GM18502 (cell line): ENCODE results near the gene LCNL1.

Experiments
- ATAC-seq: cut with Tn5 transposase; IDR thresholded peaks from one replicate; pipeline ENCODE4 v1.9.1; 2021; ENCODE audit warnings: mild to moderate bottlenecking; ENCODE audit not compliant: unreplicated experiment, poor library complexity

The LCNL1 gene

DNA sequence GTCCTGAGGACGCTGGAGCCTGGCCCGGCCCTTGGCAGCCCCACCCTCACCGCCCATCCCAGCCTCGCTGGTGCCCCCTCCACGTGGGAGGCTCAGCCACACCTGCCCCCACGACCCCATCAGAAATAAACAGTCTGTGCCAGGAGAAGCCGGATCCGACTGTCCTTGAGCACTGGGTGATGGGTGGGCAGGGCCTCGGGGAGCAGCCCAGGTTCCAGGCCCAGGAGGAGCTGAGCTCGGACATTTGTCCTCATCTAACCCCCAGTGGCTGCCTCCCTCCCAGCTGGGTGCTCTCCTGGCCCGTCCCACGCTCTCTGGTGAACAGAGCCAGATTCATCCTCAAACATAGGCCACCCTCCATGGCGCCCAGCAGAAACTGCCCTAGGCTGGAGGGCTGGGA lies 10.1 kb upstream of the LCNL1 start:
- ATAC-seq, result no peak

DNA sequence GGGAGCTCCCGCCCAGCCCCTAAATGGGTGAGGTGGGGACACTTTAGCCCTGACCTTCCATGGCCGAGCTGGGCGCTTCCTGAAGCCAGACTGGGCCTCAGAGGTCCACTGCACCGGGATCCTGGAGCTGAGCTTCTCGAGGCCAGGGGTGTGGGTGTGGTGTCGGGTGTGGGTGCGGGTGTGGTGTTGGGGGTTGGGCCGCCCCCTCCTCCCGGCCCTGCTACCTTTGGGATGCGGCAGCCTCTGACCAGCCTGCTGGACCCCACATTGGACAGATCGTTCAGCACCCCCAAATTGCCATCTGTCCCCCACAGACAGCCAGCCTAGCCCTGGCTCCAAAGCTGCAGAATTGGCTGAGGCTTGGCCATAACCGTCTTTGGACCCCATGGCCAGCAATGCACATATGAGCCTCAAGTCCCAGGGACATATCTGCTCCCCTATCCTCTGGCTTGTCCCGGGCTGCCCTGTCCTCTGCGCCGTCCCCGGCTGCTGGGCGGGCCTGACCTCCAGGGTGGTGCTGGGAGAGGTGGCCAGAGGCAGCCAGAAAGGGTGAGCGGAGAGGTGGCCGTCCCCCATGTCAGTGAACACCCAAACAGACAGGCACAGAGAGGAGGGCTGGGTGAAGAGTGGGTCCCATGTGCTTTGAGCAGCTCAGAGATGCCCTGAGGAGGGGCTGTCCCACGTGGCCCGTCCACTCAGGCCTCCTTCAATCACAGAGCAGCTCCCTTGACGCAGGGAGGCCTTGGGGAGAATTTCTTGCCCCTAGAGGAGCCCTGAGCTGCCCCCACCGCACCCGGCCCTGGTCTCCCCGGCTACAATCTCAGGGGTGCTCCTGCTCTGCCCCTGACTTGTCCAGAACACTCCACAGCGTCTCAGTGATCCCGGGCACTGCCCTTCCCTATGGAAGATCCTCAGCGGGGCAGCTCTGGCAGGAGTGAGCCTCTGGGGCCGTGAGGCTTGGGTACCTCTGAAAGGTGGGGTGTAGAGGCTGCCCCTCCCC lies 8.9 kb upstream of the LCNL1 start:
- ATAC-seq, result no peak

- ATAC-seq, result no peak
These were observed 7.8 kb upstream of the LCNL1 start for GRCh38 chr9:136974817-136975535.

- ATAC-seq, result no peak
These were observed 7.1 kb upstream of the LCNL1 start for GRCh38 chr9:136975644-136976043.

- no peak for ATAC-seq
These were observed 5.6 kb upstream of the LCNL1 start, which contains the start of gene PTGDS for GRCh38 chr9:136977223-136977622. Gene PTGDS, plus strand, starts transcription at chr9:136977504. Its CDS starts 75 bp downstream, at chr9:136977579.

- ATAC-seq, result no peak
These were observed 5.1 kb upstream of the LCNL1 start for GRCh38 chr9:136977649-136978072.

GRCh38 chr9:136978073-136978864 lies 4.5 kb upstream of the LCNL1 start:
- no peak for ATAC-seq

DNA sequence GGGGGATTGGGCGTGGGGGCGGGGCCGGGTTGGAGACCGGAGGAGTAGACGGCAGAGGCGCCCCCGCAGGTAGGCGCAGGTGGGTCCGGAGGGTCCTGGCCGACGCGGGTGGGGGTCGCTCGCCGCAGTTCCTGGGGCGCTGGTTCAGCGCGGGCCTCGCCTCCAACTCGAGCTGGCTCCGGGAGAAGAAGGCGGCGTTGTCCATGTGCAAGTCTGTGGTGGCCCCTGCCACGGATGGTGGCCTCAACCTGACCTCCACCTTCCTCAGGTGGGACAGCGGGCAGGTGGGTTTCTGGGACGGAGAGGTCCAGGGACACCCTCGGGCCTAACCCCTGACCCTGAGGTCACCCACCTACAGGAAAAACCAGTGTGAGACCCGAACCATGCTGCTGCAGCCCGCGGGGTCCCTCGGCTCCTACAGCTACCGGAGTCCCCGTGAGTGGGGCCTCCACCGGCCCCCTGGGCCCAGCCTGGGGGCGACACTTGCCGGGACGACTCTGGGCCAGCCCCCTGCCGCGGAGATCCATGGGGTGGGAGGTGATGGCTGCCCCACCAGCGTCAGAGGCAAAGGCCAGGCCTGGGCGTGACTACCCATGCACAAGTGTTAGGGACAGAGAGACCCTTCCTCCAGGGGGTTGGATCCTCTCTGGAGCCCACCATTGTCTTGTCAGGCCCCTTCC lies 3.8 kb upstream of the LCNL1 start:
- no peak for ATAC-seq

GRCh38 chr9:136979769-136980587 lies 2.8 kb upstream of the LCNL1 start:
- ATAC-seq, result no peak

DNA sequence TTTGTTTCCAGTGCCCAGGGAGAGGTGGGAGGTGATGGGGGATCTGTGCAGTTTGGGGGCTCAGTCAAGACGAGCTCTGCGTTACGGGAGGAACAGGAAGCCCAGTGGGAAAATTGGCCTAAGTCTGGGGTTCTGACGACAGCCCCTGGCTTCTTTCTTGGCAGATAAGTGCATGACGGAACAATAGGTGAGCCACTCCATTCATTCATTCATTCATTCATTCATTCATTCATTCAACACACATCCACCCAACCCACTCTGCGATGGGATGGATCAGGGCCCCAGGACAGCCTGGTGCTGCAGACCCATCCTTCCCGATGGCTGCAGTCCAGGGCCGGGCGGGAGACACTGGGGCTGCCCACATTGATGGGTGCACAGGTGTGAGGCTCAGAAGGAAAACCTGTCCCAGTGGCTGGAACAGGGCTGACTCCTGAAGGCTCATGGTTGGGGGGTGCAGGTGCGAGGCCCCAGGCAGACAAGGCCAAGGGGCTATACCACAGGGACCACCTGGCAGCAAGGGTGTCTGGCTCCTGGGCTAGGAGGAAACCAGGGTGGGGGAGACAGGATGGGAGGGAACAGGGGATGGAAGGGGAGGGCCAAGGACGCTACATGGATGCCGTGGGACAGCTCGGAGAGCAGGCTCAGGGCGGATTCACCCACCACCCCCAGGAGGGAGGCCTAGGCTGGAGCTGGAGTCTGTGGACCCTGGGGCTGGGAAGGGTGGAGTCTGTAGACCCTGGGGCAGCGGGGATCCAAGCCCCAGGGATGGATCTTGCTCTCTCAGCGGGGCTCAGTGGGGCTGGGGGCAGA lies 1.9 kb upstream of the LCNL1 start:
- no peak for ATAC-seq

GRCh38 chr9:136981588-136982231 lies 1.1 kb upstream of the LCNL1 start:
- no peak for ATAC-seq

GRCh38 chr9:136983167-136983566 lies 374 bp downstream of the LCNL1 start:
- ATAC-seq, result no peak

DNA sequence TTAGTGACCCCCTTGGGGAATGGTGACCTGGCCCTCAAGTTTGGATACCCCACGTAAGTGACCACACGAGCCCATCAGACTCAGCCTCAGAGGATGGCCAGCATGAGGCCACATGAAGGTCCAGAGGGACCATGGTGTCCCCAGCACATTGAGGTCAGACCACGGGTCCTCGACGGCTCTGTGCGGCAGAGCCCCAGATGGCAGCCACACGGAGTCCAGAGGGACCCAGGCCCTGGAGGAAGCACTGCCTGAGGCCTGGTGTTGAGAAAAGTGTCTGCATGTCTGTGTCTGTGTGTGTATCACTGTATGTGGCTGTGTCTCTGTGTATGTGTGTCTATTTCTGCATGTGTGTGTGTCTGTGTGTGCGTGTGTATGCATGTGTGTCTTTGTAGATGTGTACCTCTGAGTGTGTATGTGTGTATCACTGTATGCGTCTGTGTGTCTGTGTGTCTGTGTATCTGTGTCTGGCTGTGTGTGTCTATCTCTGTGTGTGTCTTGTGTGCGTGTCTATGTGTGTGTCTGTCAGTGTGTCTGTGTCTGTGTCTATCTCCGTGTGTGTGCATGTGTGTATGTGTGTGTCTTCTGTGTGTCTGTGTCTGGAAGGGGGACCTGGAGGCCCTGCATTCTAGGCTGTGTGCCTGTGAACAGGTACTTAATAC lies 992 bp downstream of the LCNL1 start:
- ATAC-seq, result no peak

GRCh38 chr9:136984464-136985026 lies 1.8 kb downstream of the LCNL1 start:
- no peak for ATAC-seq

DNA sequence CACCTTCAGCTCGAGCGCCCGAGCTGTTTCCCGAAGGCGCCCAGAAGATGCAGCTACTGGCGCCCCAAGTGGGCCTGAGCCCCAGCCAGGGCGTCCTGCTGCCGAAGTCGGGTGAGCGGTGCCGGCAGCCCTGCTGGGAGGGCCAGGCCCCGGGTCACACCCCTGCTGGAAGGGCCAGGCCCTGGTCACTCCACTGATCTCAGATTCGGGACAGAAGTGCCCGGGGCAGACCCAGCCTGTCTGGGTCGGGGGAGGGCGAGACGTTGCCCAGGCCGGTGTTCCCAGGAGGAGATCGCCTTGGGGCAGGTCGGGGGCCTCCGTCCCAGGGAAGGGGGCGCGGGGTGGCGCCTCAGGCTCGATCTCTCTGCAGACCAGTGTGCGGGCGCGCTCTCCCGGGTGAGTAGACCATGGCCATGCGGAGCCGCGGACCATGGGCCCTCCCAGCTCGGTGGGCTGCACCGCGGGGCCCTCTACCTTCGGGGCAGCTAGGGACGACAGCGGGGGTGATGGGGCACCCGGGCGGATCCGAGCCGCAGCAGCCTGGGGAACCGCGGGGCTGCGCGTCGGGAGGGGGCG lies 2.3 kb downstream of the LCNL1 start:
- no peak for ATAC-seq

GRCh38 chr9:136985853-136986252 lies 3.1 kb downstream of the LCNL1 start:
- ATAC-seq, result no peak

- no peak for ATAC-seq
These were observed 6.1 kb downstream of the LCNL1 start for GRCh38 chr9:136988872-136989271.
